NB4 (cell line): ENCODE results near the gene C1orf94.

Experiments used
- DNase-seq: peaks from one replicate; pipeline ENCODE4 v3.0.0; 2010; ENCODE audit warnings: low read depth
- H3K4me3 ChIP-seq: one replicate; pipeline ENCODE4 v1.5.1; 2011; ENCODE audit warnings: mild to moderate bottlenecking, low read depth, low read length, moderate library complexity
- CTCF ChIP-seq: IDR thresholded peaks from one replicate; pipeline ENCODE4 v1.5.1; 2012; ENCODE audit warnings: low read depth, low read length
- MAX ChIP-seq: IDR thresholded peaks from 2 replicates; pipeline ENCODE4 v1.6.1; 2011; ENCODE audit warnings: low read depth, low read length
- MYC ChIP-seq: IDR thresholded peaks from 2 replicates; pipeline ENCODE4 v1.6.1; 2011; ENCODE audit warnings: low read depth, low read length
- POLR2A ChIP-seq: IDR thresholded peaks from 2 replicates; pipeline ENCODE4 v1.6.1; 2011; ENCODE audit warnings: mild to moderate bottlenecking; ENCODE audit not compliant: insufficient read length; ENCODE audit errors: extremely low read depth

Gene C1orf94

GRCh38 chr1:34163792-34164731, 12.6 kb upstream of the C1orf94 start:
- no peak overlapping the region for H3K4me3 ChIP-seq
- TF ChIP-seq POLR2A: no peak
- TF ChIP-seq CTCF: no peak
- TF ChIP-seq MAX: no peak
- TF ChIP-seq MYC: no peak
- DNase-seq: no peak

- TF ChIP-seq MAX (no peak), POLR2A (no peak), MYC (no peak), CTCF (no peak)
Measured at GRCh38 chr1:34164771-34165391, 11.8 kb upstream of the C1orf94 start, which contains the start of gene CSMD2. Gene CSMD2 (minus strand): TSS chr1:34165230. CDS start chr1:34165097, 133 bp downstream.

GRCh38 chr1:34165422-34165921, 11.2 kb upstream of the C1orf94 start:
- no peak overlapping the region for H3K4me3 ChIP-seq
- DNase-seq: no peak
- TF ChIP-seq CTCF (no peak), POLR2A (no peak)

More at GRCh38 chr1:34164771-34165391, 11.8 kb upstream of the C1orf94 start, which contains the start of gene CSMD2:
- no peak within 1 kb of the TSS for H3K4me3 ChIP-seq
- DNase-seq: no peak

GRCh38 chr1:34166191-34166624, 10.5 kb upstream of the C1orf94 start:
- DNase-seq: no peak
- no peak overlapping the region for H3K4me3 ChIP-seq
- TF ChIP-seq POLR2A: no peak
- TF ChIP-seq CTCF: no peak
- TF ChIP-seq MAX: no peak
- TF ChIP-seq MYC: no peak

GRCh38 chr1:34166625-34167361, 9.9 kb upstream of the C1orf94 start:
- TF ChIP-seq POLR2A: no peak
- TF ChIP-seq MAX: no peak
- no peak for DNase-seq
- H3K4me3 ChIP-seq: no peak overlapping the region

GRCh38 chr1:34167389-34167788, 9.3 kb upstream of the C1orf94 start:
- no peak for TF ChIP-seq MYC
- no peak for TF ChIP-seq CTCF
- no peak for TF ChIP-seq MAX
- TF ChIP-seq POLR2A: no peak
- H3K4me3 ChIP-seq: no peak overlapping the region
- DNase-seq: no peak
